Caco-2 (cell line): ENCODE measurements around the gene CEP97. TPM values are rescaled to one million over a fixed set of nuclear protein-coding genes. Genes with fewer than 3 reads are reported as not detected.
"Not testable (repeated sequence)": the region's sequence is repeated elsewhere in the genome, so short reads cannot be mapped to it uniquely, and the experiment has no call there.

Source experiments
- BruUV-seq: library from RNA; stranded (reverse); fragments of 400-500 nt; replicated peaks from 2 replicates; lab custom pipeline; 2021; lab: Mats Ljungman, UMichigan
- CTCF ChIA-PET: fragments of 300-600 bp; sonication (Branson Sonifier 250); formaldehyde crosslinking; loops from one replicate; lab custom pipeline; 2022; ENCODE audit warnings: antibody characterized with exemption; lab: Charles Lee
- POLR2A ChIA-PET: fragments of 300-600 bp; sonication (Branson Sonifier 250); formaldehyde crosslinking; loops from one replicate; lab custom pipeline; 2022; ENCODE audit warnings: antibody characterized with exemption; lab: Charles Lee
- DNase-seq, 2 experiments: peaks; one replicate each; pipeline versions ENCODE4 v3.0.0 to v3.0.0-alpha.2; 2020 to 2022
- H3K27me3 ChIP-seq: replicated peaks from 2 replicates; pipeline ENCODE4 v1.6.0; 2011; ENCODE audit warnings: low read length; ENCODE audit not compliant: control insufficient read depth, insufficient read depth
- H3K36me3 ChIP-seq: 2 replicates; pipeline ENCODE4 v1.5.1; 2011; ENCODE audit warnings: low read length; ENCODE audit not compliant: control insufficient read depth, insufficient read depth
- H3K4me1 ChIP-seq: fragments of 250-450 bp; sonication (Bioruptor Pico); 2 replicates; pipeline ENCODE4 v1.5.1; 2020; ENCODE audit warnings: mild to moderate bottlenecking
- H3K4me3 ChIP-seq: 2 replicates; pipeline ENCODE4 v1.5.1; 2011; ENCODE audit warnings: low read depth, mild to moderate bottlenecking, control low read depth, low read length
- H3K9me3 ChIP-seq: fragments of 250-450 bp; sonication (Bioruptor Pico); 2 replicates; pipeline ENCODE4 v1.5.1; 2020; ENCODE audit warnings: mild to moderate bottlenecking, moderate library complexity
- H3K27ac Mint-ChIP-seq: one replicate; pipeline ENCODE4 v1.8.0; 2022; ENCODE audit warnings: mixed read lengths; ENCODE audit not compliant: unreplicated experiment
- H3K27me3 Mint-ChIP-seq: one replicate; pipeline ENCODE4 v1.8.0; 2022; ENCODE audit warnings: mixed read lengths; ENCODE audit not compliant: insufficient read depth, unreplicated experiment
- H3K36me3 Mint-ChIP-seq: one replicate; pipeline ENCODE4 v1.8.0; 2022; ENCODE audit warnings: mild to moderate bottlenecking, mixed read lengths; ENCODE audit not compliant: insufficient read depth, unreplicated experiment
- H3K4me1 Mint-ChIP-seq: one replicate; pipeline ENCODE4 v1.8.0; 2022; ENCODE audit warnings: low read depth, mixed read lengths; ENCODE audit not compliant: unreplicated experiment
- H3K4me3 Mint-ChIP-seq: one replicate; pipeline ENCODE4 v1.8.0; 2022; ENCODE audit warnings: mild to moderate bottlenecking, moderate library complexity, mixed read lengths; ENCODE audit not compliant: unreplicated experiment
- H3K9me3 Mint-ChIP-seq: one replicate; pipeline ENCODE4 v1.8.0; 2022; ENCODE audit warnings: mixed read lengths; ENCODE audit not compliant: unreplicated experiment
- intact Hi-C: fragments of 100-400 bp; cut with micrococcal nuclease; formaldehyde crosslinking; loops from one replicate; pipeline ENCODE4 v1.10.0; 2022; ENCODE audit not compliant: unreplicated experiment
- total RNA-seq: library from RNA; stranded (reverse); gene quantifications from 2 replicates; pipeline ENCODE4 v1.2.3, GENCODE V29; 2022
- TF ChIP-seq, protein P1 (sequence below), 2 experiments: fragments of 200-600 bp in 1 of 2; IDR thresholded peaks; 1 replicate in 1 of 2; 2 replicates in 1 of 2; pipeline versions ENCODE4 v1.5.1 to v1.8.0; 2011 to 2022; ENCODE audit warnings: antibody characterized with exemption in 1 of 2, control low read depth in 1 of 2, inconsistent platforms in 1 of 2, low read depth in 1 of 2, low read length in 1 of 2, mild to moderate bottlenecking in 1 of 2, moderate library complexity in 1 of 2; ENCODE audit not compliant: insufficient read depth in 1 of 2, severe bottlenecking in 1 of 2, unreplicated experiment in 1 of 2

Gene CEP97
- total RNA-seq, 1 experiment from 2014 or later: 4.3 TPM

DNA sequence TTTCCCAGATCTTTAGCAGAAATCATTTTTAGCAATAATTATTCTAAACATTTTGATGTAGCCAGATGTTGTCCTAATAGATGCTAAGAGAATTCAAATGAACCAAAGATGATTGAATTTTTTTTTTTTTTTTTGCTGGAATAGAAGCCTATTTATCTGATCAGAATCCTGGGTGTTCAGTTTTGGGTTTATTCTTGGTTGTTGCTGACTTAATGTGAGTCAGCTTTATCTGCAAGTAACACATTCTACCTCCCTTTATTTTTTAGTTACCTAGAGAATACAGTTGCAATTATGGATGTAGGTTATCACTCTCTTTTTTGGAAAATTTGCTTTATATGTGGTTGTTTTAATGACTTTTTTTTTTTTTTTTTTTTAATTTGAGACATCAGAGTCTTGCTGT, 6.4 kb downstream of the CEP97 start:
- Histone ChIP-seq H3K27me3 (no peaks in the 10 kb centered on the region), H3K4me1 (no peaks in the 10 kb centered on the region), H3K36me3 (no peaks in the 10 kb centered on the region; the same call in 1 of the 2 replicates), H3K4me3 (no peak overlapping the region), H3K9me3 (no peaks in the 10 kb centered on the region)
- ChIA-PET POLR2A (interaction anchor here (0.6 kb wide), 1 partner anchor 50 kb away, joined by 3 read pairs; no protein-coding TSS in a partner anchor), CTCF (no interaction called here)
- no peaks in the 10 kb centered on the region for H3K27me3 Mint-ChIP-seq
- TF ChIP-seq, protein P1, sequence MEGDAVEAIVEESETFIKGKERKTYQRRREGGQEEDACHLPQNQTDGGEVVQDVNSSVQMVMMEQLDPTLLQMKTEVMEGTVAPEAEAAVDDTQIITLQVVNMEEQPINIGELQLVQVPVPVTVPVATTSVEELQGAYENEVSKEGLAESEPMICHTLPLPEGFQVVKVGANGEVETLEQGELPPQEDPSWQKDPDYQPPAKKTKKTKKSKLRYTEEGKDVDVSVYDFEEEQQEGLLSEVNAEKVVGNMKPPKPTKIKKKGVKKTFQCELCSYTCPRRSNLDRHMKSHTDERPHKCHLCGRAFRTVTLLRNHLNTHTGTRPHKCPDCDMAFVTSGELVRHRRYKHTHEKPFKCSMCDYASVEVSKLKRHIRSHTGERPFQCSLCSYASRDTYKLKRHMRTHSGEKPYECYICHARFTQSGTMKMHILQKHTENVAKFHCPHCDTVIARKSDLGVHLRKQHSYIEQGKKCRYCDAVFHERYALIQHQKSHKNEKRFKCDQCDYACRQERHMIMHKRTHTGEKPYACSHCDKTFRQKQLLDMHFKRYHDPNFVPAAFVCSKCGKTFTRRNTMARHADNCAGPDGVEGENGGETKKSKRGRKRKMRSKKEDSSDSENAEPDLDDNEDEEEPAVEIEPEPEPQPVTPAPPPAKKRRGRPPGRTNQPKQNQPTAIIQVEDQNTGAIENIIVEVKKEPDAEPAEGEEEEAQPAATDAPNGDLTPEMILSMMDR (IDR thresholded peaks at IDR 0.05; ENCODE audit: insufficient read depth in 1 of 2, low read depth in 1 of 2, low read length in 1 of 2, severe bottlenecking in 1 of 2, unreplicated experiment in 1 of 2): no peak
- no peak for DNase-seq
- no peaks in the 10 kb centered on the region for H3K9me3 Mint-ChIP-seq
- no peaks in the 10 kb centered on the region for H3K4me1 Mint-ChIP-seq
- BruUV-seq: no TSS peak
- intact Hi-C loops: no loop called here
- peaks cover 18% of the 10 kb centered on the region for H3K36me3 Mint-ChIP-seq
- no peak overlapping the region for H3K4me3 Mint-ChIP-seq
- H3K27ac Mint-ChIP-seq: no peak overlapping the region

DNA sequence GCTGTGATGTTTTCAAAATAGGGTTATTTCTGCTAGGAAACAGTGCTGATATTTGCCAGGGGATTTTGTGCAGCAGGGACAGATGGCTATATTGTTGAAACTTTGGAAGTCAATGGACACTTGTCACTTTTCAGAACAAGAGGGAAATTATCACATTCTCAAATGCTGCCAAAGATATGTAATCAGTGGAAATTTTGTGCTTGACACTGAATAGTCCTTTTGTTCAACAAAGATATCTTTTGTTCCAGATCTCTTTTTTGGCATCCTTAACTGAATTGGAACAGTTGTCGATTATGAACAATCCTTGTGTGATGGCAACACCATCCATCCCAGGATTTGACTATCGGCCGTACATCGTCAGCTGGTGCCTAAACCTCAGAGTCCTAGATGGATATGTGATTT, 7.8 kb downstream of the CEP97 start:
- Histone ChIP-seq H3K4me3 (no peak overlapping the region), H3K4me1 (no peaks in the 10 kb centered on the region), H3K9me3 (no peaks in the 10 kb centered on the region), H3K36me3 (no peaks in the 10 kb centered on the region; the same call in 1 of the 2 replicates), H3K27me3 (no peaks in the 10 kb centered on the region)
- peaks cover 24% of the 10 kb centered on the region for H3K36me3 Mint-ChIP-seq
- no peaks in the 10 kb centered on the region for H3K9me3 Mint-ChIP-seq
- no peak overlapping the region for H3K4me3 Mint-ChIP-seq
- H3K4me1 Mint-ChIP-seq: no peaks in the 10 kb centered on the region
- TF ChIP-seq, protein P1 (IDR thresholded peaks at IDR 0.05; ENCODE audit: insufficient read depth in 1 of 2, low read depth in 1 of 2, low read length in 1 of 2, severe bottlenecking in 1 of 2, unreplicated experiment in 1 of 2): no peak
- CTCF ChIA-PET: no interaction called here
- intact Hi-C loops: no loop called here
- no TSS peak for BruUV-seq
- H3K27me3 Mint-ChIP-seq: no peaks in the 10 kb centered on the region
- no peak overlapping the region for H3K27ac Mint-ChIP-seq
- DNase-seq: no peak
- POLR2A ChIA-PET: no interaction called here

DNA sequence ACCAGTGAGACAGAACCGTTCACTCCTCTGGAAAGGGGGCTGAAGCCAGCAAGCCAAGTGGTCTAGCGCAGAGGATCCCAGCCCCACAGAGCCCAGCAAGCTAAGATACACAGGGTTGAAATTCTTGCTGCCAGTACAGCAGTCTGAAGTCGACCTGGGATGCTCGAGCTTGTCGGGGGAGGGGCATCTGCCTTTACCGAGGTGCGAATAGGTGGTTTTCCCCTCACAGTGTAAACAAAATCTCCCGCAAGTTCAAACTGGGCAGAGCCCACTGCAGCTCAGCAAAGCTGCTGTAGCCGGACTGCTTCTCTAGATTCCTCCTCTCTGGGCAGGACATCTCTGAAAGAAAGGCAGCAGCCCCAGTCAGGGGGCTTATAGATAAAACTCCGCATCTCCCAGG, 11.4 kb downstream of the CEP97 start:
- ChIA-PET CTCF (no interaction called here), POLR2A (no interaction called here)
- BruUV-seq: no TSS peak
- H3K4me1 Mint-ChIP-seq: no peaks in the 10 kb centered on the region
- no peaks in the 10 kb centered on the region for H3K4me1 ChIP-seq
- intact Hi-C loops: no loop called here
- no peaks in the 10 kb centered on the region for H3K9me3 Mint-ChIP-seq
- no peaks in the 10 kb centered on the region for H3K27me3 Mint-ChIP-seq
- no peak for DNase-seq
- no peaks in the 10 kb centered on the region for H3K27me3 ChIP-seq
- no peak overlapping the region for H3K4me3 ChIP-seq
- H3K36me3 Mint-ChIP-seq: peaks cover 24% of the 10 kb centered on the region
- H3K27ac Mint-ChIP-seq: no peak overlapping the region
- TF ChIP-seq, protein P1 (IDR thresholded peaks at IDR 0.05; ENCODE audit: insufficient read depth in 1 of 2, low read depth in 1 of 2, low read length in 1 of 2, severe bottlenecking in 1 of 2, unreplicated experiment in 1 of 2): no peak
- no peaks in the 10 kb centered on the region for H3K9me3 ChIP-seq
- no peak overlapping the region for H3K4me3 Mint-ChIP-seq
- H3K36me3 ChIP-seq: no peaks in the 10 kb centered on the region; the same call in 1 of the 2 replicates

DNA sequence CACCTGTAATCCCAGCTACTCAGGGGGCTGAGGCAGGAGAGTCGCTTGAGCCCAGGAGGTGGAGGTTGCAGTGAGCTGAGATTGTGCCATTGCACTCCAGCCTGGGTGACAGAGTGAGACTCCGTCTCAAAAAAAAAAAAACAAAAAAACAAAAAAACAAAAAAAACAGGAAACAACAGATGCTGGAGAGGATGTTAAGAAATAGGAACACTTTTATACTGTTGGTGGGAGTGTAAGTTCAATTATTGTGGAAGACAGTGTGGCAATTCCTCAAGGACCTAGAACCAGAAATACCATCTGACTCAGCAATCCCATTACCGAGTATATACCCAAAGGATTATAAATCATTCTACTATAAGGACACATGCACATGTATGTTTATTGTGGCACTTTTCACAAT, 17.5 kb downstream of the CEP97 start:
- H3K36me3 ChIP-seq, H3K27ac Mint-ChIP-seq, H3K9me3 Mint-ChIP-seq, H3K27me3 ChIP-seq, H3K4me1 Mint-ChIP-seq, H3K4me1 ChIP-seq, DNase-seq, POLR2A ChIA-PET, H3K27me3 Mint-ChIP-seq, intact Hi-C loops, H3K36me3 Mint-ChIP-seq, H3K4me3 ChIP-seq, H3K4me3 Mint-ChIP-seq, H3K9me3 ChIP-seq, BruUV-seq, CTCF ChIA-PET: not testable (repeated sequence)
